Testis (tissue), 2 donors: ENCODE data around the gene PAGR1.

Experiments used
- CTCF ChIP-seq, 3 experiments: fragments of 450-650 bp in 2 of 3; fragments of 200-600 bp in 1 of 3; sonication (generic) in 1 of 3; IDR thresholded peaks; one replicate each; pipeline ENCODE4 v1.5.1; 2016 to 2019; ENCODE audit warnings: antibody characterized with exemption in 3 of 3, mild to moderate bottlenecking in 2 of 3, moderate library complexity in 1 of 3
- POLR2A ChIP-seq: fragments of 450-650 bp; IDR thresholded peaks from one replicate; pipeline ENCODE4 v1.6.1; 2017; ENCODE audit warnings: antibody characterized with exemption, mild to moderate bottlenecking, moderate library complexity

DNA sequence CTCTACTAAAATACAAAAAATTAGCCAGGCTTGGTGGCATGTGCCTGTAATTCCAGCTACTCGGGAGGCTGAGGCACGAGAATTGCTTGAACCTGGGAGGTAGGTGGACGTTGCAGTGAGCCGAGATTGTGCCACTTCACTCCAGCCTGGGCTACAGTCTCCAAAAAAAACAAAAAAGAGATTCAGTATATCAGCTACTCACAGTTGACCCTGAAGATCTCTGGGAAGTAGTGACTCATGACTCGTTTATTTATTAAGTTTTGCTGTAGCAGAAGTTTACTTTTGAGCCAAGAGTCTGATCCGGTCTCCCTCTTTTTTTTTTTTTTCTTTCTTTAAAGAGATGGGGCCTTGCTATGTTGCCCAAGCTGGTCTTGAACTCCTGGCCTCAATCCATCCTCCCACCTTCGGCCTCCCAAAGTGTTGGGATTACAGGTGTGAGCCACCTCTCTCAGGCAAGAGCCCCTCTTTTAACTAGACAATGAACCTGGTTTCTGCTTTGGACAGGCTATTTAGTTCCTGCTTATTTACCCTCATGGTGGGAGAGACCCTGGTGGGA, 8.7 kb downstream of the PAGR1 start:
- no peak for TF ChIP-seq CTCF (IDR thresholded peaks at IDR 0.05)
- no peak for TF ChIP-seq POLR2A
